Caco-2 (cell line): Measurements from ENCODE around the gene PRKAR1A. TPM values are rescaled to one million over a fixed set of nuclear protein-coding genes. Genes with fewer than 3 reads are reported as not detected.

Experiments used
- BruUV-seq: library from RNA; stranded (reverse); fragments of 400-500 nt; replicated peaks from 2 replicates; lab custom pipeline; 2021; lab: Mats Ljungman, UMichigan
- CTCF ChIA-PET: fragments of 300-600 bp; sonication (Branson Sonifier 250); formaldehyde crosslinking; loops from one replicate; lab custom pipeline; 2022; ENCODE audit warnings: antibody characterized with exemption; lab: Charles Lee
- POLR2A ChIA-PET: fragments of 300-600 bp; sonication (Branson Sonifier 250); formaldehyde crosslinking; loops from one replicate; lab custom pipeline; 2022; ENCODE audit warnings: antibody characterized with exemption; lab: Charles Lee
- DNase-seq, 2 experiments: peaks; one replicate each; pipeline versions ENCODE4 v3.0.0 to v3.0.0-alpha.2; 2020 to 2022
- H3K27me3 ChIP-seq: replicated peaks from 2 replicates; pipeline ENCODE4 v1.6.0; 2011; ENCODE audit warnings: low read length; ENCODE audit not compliant: control insufficient read depth, insufficient read depth
- H3K36me3 ChIP-seq: 2 replicates; pipeline ENCODE4 v1.5.1; 2011; ENCODE audit warnings: low read length; ENCODE audit not compliant: control insufficient read depth, insufficient read depth
- H3K4me1 ChIP-seq: fragments of 250-450 bp; sonication (Bioruptor Pico); 2 replicates; pipeline ENCODE4 v1.5.1; 2020; ENCODE audit warnings: mild to moderate bottlenecking
- H3K4me3 ChIP-seq: 2 replicates; pipeline ENCODE4 v1.5.1; 2011; ENCODE audit warnings: low read depth, mild to moderate bottlenecking, control low read depth, low read length
- H3K9me3 ChIP-seq: fragments of 250-450 bp; sonication (Bioruptor Pico); 2 replicates; pipeline ENCODE4 v1.5.1; 2020; ENCODE audit warnings: mild to moderate bottlenecking, moderate library complexity
- H3K27ac Mint-ChIP-seq: one replicate; pipeline ENCODE4 v1.8.0; 2022; ENCODE audit warnings: mixed read lengths; ENCODE audit not compliant: unreplicated experiment
- H3K27me3 Mint-ChIP-seq: one replicate; pipeline ENCODE4 v1.8.0; 2022; ENCODE audit warnings: mixed read lengths; ENCODE audit not compliant: insufficient read depth, unreplicated experiment
- H3K36me3 Mint-ChIP-seq: one replicate; pipeline ENCODE4 v1.8.0; 2022; ENCODE audit warnings: mild to moderate bottlenecking, mixed read lengths; ENCODE audit not compliant: insufficient read depth, unreplicated experiment
- H3K4me1 Mint-ChIP-seq: one replicate; pipeline ENCODE4 v1.8.0; 2022; ENCODE audit warnings: low read depth, mixed read lengths; ENCODE audit not compliant: unreplicated experiment
- H3K4me3 Mint-ChIP-seq: one replicate; pipeline ENCODE4 v1.8.0; 2022; ENCODE audit warnings: mild to moderate bottlenecking, moderate library complexity, mixed read lengths; ENCODE audit not compliant: unreplicated experiment
- H3K9me3 Mint-ChIP-seq: one replicate; pipeline ENCODE4 v1.8.0; 2022; ENCODE audit warnings: mixed read lengths; ENCODE audit not compliant: unreplicated experiment
- intact Hi-C: fragments of 100-400 bp; cut with micrococcal nuclease; formaldehyde crosslinking; loops from one replicate; pipeline ENCODE4 v1.10.0; 2022; ENCODE audit not compliant: unreplicated experiment
- total RNA-seq: library from RNA; stranded (reverse); gene quantifications from 2 replicates; pipeline ENCODE4 v1.2.3, GENCODE V29; 2022
- TF ChIP-seq, protein P1 (sequence below), 2 experiments: fragments of 200-600 bp in 1 of 2; IDR thresholded peaks; 1 replicate in 1 of 2; 2 replicates in 1 of 2; pipeline versions ENCODE4 v1.5.1 to v1.8.0; 2011 to 2022; ENCODE audit warnings: antibody characterized with exemption in 1 of 2, control low read depth in 1 of 2, inconsistent platforms in 1 of 2, low read depth in 1 of 2, low read length in 1 of 2, mild to moderate bottlenecking in 1 of 2, moderate library complexity in 1 of 2; ENCODE audit not compliant: insufficient read depth in 1 of 2, severe bottlenecking in 1 of 2, unreplicated experiment in 1 of 2

The PRKAR1A gene
- total RNA-seq, 1 experiment from 2014 or later: 160 TPM

- Mint-ChIP-seq H3K27me3 (peaks cover 9% of the 10 kb centered on the region), H3K9me3 (peaks cover 7% of the 10 kb centered on the region), H3K4me3 (no peak overlapping the region), H3K4me1 (no peaks in the 10 kb centered on the region), H3K36me3 (no peaks in the 10 kb centered on the region), H3K27ac (no peak overlapping the region)
- Histone ChIP-seq H3K4me1 (no peaks in the 10 kb centered on the region), H3K27me3 (peaks cover 1% of the 10 kb centered on the region; the same call in 1 of the 2 replicates), H3K4me3 (no peak overlapping the region), H3K36me3 (no peaks in the 10 kb centered on the region), H3K9me3 (no peaks in the 10 kb centered on the region; the same call in 1 of the 2 replicates)
- ChIA-PET CTCF (no interaction called here), POLR2A (no interaction called here)
- intact Hi-C loops: no loop called here
- BruUV-seq: no TSS peak
- no peak for DNase-seq
- TF ChIP-seq, protein P1, sequence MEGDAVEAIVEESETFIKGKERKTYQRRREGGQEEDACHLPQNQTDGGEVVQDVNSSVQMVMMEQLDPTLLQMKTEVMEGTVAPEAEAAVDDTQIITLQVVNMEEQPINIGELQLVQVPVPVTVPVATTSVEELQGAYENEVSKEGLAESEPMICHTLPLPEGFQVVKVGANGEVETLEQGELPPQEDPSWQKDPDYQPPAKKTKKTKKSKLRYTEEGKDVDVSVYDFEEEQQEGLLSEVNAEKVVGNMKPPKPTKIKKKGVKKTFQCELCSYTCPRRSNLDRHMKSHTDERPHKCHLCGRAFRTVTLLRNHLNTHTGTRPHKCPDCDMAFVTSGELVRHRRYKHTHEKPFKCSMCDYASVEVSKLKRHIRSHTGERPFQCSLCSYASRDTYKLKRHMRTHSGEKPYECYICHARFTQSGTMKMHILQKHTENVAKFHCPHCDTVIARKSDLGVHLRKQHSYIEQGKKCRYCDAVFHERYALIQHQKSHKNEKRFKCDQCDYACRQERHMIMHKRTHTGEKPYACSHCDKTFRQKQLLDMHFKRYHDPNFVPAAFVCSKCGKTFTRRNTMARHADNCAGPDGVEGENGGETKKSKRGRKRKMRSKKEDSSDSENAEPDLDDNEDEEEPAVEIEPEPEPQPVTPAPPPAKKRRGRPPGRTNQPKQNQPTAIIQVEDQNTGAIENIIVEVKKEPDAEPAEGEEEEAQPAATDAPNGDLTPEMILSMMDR (IDR thresholded peaks at IDR 0.05; ENCODE audit: insufficient read depth in 1 of 2, low read depth in 1 of 2, low read length in 1 of 2, severe bottlenecking in 1 of 2, unreplicated experiment in 1 of 2): no peak
Observed at GRCh38 chr17:68499587-68499986, 12.6 kb upstream of the PRKAR1A start.

DNA sequence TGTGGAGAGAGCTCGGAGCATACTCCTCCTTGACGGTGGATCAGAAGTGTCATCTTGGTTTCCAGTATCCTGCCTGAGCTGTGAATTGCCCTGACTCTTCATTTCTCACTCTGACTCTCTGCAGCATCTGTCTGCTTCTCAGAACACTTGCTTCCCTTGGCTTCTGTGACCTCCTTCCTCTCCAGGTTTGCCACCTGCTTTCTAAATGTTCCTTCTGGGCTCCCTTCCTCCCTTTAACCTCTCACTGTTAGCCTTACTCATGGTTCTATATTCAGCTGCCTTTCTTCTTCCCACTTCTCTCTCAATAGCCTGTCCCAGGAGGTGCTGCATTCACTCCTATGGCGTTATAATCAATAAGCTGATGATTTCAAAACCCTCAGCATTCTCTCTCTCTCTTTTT, 11.2 kb upstream of the PRKAR1A start:
- ChIA-PET CTCF (no interaction called here), POLR2A (no interaction called here)
- peaks cover 9% of the 10 kb centered on the region for H3K27me3 Mint-ChIP-seq
- peaks cover 9% of the 10 kb centered on the region for H3K9me3 Mint-ChIP-seq
- H3K36me3 Mint-ChIP-seq: no peaks in the 10 kb centered on the region
- TF ChIP-seq, protein P1 (IDR thresholded peaks at IDR 0.05; ENCODE audit: insufficient read depth in 1 of 2, low read depth in 1 of 2, low read length in 1 of 2, severe bottlenecking in 1 of 2, unreplicated experiment in 1 of 2): no peak
- intact Hi-C loops: no loop called here
- Histone ChIP-seq H3K36me3 (no peaks in the 10 kb centered on the region), H3K27me3 (peaks cover 1% of the 10 kb centered on the region; the same call in 1 of the 2 replicates), H3K4me1 (no peaks in the 10 kb centered on the region), H3K9me3 (no peaks in the 10 kb centered on the region; the same call in 1 of the 2 replicates), H3K4me3 (no peak overlapping the region)
- H3K4me3 Mint-ChIP-seq: no peak overlapping the region
- no peaks in the 10 kb centered on the region for H3K4me1 Mint-ChIP-seq
- BruUV-seq: no TSS peak
- no peak for DNase-seq
- H3K27ac Mint-ChIP-seq: no peak overlapping the region

GRCh38 chr17:68505951-68506350, 6.3 kb upstream of the PRKAR1A start:
- intact Hi-C loops: no loop called here
- ChIA-PET POLR2A (no interaction called here), CTCF (no interaction called here)
- no peak for DNase-seq
- Mint-ChIP-seq H3K27me3 (peaks cover 3% of the 10 kb centered on the region), H3K9me3 (peaks cover 9% of the 10 kb centered on the region), H3K27ac (no peak overlapping the region), H3K4me3 (no peak overlapping the region), H3K36me3 (no peaks in the 10 kb centered on the region), H3K4me1 (no peaks in the 10 kb centered on the region)
- Histone ChIP-seq H3K27me3 (peaks cover under 1% of the 10 kb centered on the region; the same call in 1 of the 2 replicates), H3K9me3 (no peaks in the 10 kb centered on the region; the same call in 1 of the 2 replicates), H3K36me3 (no peaks in the 10 kb centered on the region), H3K4me3 (no peak overlapping the region), H3K4me1 (peaks cover 2% of the 10 kb centered on the region; the same call in 1 of the 2 replicates)
- TF ChIP-seq, protein P1 (IDR thresholded peaks at IDR 0.05; ENCODE audit: insufficient read depth in 1 of 2, low read depth in 1 of 2, low read length in 1 of 2, severe bottlenecking in 1 of 2, unreplicated experiment in 1 of 2): no peak
- no TSS peak for BruUV-seq
